NCI-H460 (cell line): ENCODE results near the gene TMEM170A. TPM values are rescaled to one million over a fixed set of nuclear protein-coding genes. Genes with fewer than 3 reads are reported as not detected.
"Not testable (repeated sequence)": the region's sequence is repeated elsewhere in the genome, so short reads cannot be mapped to it uniquely, and the experiment has no call there.

Experiments used
- DNase-seq: peaks from one replicate; pipeline ENCODE4 v3.0.0-alpha.2; 2016; ENCODE audit warnings: low read depth; ENCODE audit errors: extremely low read depth
- total RNA-seq: library from RNA; depleted of rRNA; stranded (reverse); fragments of >200 nt; shearing (Covaris generic); gene quantifications from 2 replicates; pipeline ENCODE4 v1.2.3, GENCODE V29; 2014

The TMEM170A gene
- total RNA-seq, 1 experiment from 2014 or later, result 27.5 TPM

DNA sequence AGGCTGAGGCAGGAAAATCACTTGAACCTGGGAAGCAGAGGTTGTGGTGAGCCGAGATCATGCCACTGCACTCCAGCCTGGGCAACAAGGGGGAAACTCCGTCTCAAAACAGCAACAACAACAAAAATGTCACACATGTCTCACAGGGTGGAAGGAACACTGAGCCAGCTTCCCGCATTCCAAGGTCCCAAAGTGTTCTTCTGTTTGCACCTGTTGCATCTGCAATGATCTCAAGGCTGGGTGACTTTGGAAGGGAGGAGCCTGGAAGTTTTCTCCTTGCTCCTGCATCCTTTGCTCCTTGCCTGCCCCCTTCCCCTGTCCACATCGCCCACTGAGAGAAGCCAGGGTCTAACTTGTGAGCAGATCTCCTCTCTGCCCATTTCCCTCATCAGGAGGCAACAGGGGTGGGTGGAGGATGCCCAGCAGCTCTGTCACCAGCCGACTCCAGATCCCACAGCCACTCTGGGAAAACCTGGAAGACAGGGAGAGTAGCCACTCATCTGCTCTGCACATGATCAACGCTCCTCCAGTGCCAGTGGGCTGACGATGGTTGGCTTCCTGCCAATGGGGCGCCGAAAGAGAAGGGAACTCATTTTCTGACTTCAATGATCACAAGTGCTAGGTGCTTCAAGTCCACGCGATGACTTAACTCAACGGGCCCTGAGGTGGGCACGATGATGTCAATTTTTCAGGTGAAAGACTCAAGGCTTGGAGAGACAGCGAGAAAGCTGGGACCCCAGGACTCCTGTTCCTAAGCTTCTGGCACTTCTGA lies 18.1 kb upstream of the TMEM170A start:
- no peak for DNase-seq

DNA sequence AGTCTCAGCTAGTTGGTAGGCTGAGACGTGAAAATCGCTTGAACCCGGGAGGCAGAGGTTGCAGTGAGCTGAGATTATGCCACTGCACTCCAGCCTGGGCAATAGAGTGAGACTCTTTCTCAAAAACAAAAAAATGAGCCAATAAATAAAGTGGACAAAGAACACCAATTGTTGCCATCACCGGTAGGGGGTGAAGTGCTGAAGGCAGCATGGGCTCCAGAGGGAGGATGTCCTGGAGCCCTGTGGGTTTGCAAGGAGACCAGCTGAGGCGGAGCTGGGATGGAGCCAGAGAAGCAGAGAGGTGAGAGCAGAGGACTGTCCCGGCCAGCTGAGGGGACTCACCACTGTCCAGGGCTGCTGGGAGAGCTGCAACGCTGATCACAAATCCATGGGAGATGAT lies 17.0 kb upstream of the TMEM170A start:
- DNase-seq, result no peak

DNA sequence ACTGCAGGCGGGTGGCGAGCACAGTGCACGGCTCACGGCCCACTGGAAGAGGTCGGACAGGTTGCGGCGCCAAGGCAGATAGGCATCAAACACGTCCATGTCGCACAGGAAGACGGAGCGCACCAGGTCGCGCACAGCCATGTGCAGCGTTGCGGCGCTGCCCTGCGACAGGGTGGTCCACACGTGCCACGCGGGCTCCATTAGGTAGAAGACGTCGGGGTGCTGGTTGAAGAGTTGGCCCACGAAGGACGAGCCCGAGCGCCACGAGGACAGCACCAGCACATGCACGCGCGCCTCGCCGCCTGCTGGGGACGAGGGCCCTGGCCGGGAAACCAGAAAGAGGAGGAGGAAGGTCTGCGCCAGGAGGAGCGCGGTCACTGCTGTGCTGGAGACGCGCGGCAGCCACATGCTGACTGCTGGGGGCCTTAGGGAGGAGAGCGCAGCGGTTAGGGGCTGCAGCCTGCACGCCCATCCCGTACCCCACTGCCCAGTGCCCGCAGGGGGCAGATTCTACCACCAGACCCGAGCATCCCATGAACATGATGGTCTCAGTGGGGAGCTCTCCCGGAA lies 15.0 kb upstream of the TMEM170A start:
- no peak for DNase-seq

GRCh38 chr16:75478480-75479345 lies 14.2 kb upstream of the TMEM170A start:
- no peak for DNase-seq

DNA sequence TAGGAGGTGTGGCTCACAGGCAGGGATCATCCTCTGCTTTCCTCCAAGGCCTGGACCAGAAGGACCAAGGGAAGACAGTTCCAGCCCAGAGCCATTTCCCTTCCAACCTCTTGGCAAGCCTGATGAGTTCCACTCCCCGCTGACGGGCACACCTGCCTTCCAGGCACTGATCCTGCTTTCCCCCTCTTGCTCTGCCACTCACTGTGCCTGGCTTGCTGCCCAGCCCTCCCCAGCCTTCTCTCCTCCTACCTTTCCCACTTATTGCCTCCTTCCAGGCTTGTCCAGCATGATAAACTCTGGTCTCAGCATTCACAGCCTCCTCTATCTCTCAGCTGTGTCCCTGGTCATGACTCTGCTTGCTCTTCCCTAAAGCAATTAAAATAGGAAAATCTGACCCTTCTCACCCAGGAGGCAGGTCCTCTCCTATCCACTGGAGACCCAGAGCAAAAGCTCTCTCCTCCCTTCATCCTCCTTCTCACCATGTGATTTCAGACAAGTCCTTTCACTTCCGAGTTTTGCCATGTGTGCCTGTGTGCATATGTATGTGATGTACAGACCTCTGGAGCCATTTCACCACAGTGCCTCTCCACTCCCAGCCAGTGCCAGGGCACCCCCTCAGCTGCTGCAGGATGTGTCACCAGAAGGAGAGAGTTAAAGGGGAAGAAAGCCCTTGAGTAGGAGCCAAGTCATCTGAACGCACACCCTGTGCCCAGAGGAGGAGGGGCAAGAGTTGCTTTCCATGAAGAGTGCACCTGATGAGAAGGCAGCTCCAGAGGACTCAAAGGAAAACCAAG lies 13.4 kb upstream of the TMEM170A start:
- DNase-seq, result no peak

- no peak for DNase-seq
Measured at GRCh38 chr16:75476817-75477216, 12.3 kb upstream of the TMEM170A start.

- DNase-seq, result no peak
Measured at GRCh38 chr16:75475420-75475847, 10.9 kb upstream of the TMEM170A start.

DNA sequence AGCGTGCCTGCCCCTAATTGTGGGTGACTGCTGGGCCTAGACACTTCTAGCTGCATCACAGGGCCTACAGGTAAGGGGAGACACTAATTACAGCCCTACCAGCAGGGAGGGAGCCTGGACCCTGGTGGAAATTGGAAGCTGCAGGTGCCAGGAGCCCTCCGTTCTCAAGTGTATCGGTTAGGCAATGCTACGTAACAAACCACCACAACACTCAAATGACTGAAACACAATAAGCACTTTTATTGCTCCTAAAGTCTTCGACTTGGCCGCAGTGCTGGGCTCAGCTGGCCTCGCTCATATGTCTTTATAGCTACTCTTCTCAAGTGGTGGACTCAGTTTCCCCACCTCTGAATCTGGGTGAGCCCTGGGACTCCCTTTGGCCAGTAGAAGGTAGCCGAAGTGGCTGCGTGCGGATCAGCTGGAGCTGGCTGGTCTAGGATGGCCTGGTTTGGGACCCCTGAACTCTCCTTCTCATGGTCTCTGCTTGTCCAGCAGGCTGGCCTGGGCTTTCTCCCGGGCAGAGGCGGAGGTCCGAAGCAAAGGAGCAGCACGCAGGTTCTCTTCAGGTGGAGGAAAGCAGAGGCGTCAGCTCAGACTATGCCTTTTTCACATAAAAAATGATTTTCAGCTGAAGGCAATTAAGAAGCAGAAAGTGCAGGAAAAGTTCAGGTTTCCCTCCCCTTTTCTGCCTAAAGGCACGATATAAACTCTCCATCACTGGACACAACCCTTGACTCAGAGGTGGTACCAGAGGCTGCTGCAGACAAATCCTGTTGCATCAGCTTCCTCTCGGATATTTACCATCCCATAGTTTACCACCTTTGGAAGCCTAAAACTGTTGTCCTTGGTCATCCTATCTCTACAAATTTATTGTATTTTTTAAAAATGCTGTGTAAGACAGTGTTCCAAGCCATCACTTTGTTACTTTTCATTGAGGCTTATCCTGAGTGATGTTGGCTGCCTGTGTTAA lies 8.7 kb upstream of the TMEM170A start:
- no peak for DNase-seq

DNA sequence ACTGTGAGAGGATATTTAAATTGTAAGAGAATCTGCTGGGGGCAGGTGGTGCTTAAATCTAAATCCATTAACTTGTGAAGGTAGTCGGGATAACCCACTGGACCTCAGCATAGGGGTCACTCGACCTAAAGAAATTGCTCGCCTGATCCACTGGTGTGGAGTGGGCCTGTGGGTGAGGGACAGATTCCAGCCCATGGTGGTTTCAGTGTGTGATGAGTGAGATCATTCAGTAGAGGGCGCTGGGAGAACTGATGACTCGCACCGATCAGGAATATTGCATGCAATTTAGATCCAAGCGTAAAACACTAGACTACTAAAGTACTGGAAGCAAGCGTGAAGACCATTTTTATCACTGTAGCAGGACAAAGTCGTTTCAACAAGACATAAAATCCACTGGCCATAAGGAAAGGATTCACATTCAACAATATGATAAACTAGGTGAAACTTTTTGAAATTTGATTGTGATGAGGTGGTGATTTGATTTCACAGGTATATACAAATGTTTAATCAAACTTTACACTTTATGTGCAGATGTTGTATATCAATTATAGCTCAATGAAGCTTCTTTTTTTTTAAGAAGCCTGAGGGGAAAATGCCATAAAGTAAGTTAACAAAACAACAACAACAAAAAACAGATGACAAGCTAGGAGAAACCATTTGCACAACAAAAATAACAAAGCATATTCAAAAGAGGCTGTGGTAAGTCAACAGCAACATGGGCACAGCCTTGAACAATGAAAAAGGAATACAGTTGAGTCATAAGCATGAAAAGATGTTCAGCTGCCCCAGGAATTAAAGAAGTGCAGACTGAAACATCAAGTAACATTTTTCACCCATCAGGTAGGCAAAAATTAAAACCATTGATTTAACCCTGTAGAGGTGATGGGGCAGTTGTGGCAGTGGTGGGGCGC lies 7.5 kb upstream of the TMEM170A start:
- peak; percentile 47 for DNase-seq

DNA sequence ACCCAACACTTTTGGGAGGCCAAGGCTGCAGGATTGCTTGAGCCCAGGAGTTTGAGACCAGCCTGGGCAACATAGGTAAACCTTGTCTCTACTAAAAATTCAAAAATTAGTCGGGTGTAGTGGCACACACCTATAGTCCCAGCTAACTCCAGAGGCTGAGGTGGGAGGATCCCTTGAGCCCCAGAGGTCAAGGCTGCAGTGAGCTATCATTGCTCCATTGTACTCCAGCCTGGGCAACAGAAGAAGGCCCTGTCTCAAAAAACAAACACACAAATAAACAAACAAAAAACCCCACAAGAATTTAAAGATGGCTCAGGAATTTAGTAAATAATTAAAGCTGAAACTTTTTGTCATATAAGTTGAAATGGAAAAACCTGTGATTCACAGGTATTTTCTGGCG lies 2.3 kb upstream of the TMEM170A start:
- no peak for DNase-seq

GRCh38 chr16:75463389-75464121 lies 934 bp downstream of the TMEM170A start:
- DNase-seq, result not testable (repeated sequence)

DNA sequence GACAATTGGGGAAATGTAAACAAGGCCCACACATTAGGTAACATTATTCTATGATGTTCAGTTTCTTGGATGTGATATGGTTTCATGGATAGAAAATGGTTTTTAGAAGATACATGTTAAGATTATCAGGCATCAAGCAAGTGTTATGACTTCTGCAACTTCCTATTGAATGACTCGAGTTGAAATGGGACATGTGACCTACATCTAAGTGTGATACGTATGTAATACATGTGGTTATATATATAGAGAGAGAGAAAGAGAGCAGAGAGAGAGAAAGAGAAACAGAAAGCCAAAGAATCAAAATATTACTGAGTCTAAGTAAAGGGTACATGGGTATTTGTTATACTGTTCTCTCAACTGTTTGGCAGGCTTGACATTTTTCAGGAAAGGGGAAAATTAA lies 1.7 kb downstream of the TMEM170A start:
- no peak for DNase-seq

DNA sequence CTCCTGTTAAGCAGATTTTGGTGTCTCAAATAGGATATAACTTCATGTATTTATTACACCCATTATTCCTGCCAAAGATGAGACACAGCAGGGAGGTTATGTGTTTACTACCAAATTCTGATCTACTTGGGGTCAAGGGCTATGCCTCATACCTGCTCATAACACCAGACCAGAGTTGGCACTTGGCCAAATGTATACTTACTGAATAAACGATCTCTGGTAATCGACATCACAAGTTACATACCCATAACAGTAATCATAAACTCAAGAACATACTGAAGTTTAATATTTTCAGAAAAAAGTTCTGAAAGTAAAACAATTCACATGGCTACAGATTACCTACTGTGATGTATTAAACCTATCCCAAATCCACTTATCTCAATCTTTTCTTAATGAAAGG lies 2.9 kb downstream of the TMEM170A start:
- no peak for DNase-seq

DNA sequence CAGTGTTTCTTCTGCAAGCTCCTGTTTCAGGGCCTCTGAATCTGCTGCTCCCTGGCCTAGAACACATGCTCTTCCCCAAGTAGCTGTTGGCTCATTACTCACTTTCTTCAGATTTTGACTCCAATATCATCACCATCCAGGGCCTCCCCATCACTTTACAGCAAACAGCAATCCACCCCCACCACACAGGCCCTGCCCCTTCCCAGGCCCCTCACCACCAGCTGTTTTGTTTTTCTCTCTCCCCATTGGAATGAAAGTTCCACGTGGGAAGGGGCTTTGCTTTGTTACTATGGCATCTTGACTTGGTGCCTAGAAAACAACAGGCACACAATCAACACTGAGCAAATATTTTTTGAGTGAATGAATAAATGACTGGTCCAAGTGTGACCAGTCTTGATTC lies 4.0 kb downstream of the TMEM170A start:
- DNase-seq, result no peak

- no peak for DNase-seq
Measured at GRCh38 chr16:75459691-75460090, 4.8 kb downstream of the TMEM170A start.

DNA sequence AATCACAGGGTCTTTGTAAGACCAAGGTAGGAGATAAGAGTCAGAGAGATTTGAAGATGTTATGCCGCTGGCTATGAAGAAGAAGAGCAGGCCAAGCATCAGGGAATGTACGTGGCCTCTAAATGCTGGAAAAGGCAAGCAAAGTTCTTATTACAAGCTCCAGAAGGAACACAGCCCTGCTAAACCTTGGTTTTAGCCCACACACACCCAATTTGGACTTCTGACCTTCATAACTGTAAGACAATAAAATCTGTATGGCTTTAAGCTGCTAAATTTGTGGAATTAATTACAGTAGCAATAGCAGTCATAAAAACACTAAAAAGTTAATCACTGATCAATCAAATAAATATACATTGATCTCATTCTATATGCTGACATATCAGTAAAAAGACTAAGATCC lies 6.0 kb downstream of the TMEM170A start:
- no peak for DNase-seq

- no peak for DNase-seq
Measured at GRCh38 chr16:75458029-75458428, 6.5 kb downstream of the TMEM170A start.

DNA sequence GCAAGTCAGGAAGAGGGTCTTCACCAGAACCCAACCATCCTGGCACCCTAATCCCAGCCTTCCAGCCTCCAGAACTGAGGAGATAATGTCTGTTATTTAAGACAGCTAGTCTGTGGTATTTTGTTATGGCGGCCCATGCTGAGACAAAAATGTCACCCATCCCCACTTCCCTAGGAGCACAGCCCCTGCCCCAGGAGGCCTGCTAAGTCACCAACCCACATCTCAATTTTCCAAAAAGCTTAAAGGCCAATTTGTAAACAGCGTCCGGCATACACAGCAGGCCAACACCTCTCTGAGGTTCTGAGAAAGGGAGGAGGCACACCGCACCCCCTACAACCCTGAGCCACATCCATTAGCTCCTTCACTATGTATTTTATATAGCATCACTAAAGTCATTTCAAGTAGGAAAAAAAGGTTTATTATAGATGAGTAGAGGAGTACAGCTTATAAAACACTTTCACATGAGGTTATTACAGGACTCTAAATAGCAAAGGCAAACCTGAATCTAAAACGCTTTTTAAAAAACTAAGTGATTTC lies 6.9 kb downstream of the TMEM170A start:
- DNase-seq, result no peak
